GM19099 (cell line): Measurements from ENCODE around the gene DPH2.

ENCODE experiments used
- POLR2A ChIP-seq: IDR thresholded peaks from 3 replicates; pipeline ENCODE4 v1.6.1; 2011; ENCODE audit warnings: low read depth; ENCODE audit not compliant: insufficient read length; ENCODE audit errors: extremely low read depth

The DPH2 gene

GRCh38 chr1:43969746-43970466, at the start of gene DPH2:
TSS of gene DPH2 (plus strand) at chr1:43970010. CDS start at chr1:43970176, 166 bp downstream.
- TF ChIP-seq POLR2A = peak; percentile 66

GRCh38 chr1:43921022-43921421, 48.8 kb upstream of the DPH2 start:
- TF ChIP-seq POLR2A = no peak

GRCh38 chr1:43924516-43924915, 45.3 kb upstream of the DPH2 start:
- TF ChIP-seq POLR2A = no peak

- TF ChIP-seq POLR2A = no peak
Observed at GRCh38 chr1:43925846-43926245, 44.0 kb upstream of the DPH2 start.

GRCh38 chr1:43930168-43930948, 39.5 kb upstream of the DPH2 start:
- TF ChIP-seq POLR2A = no peak

GRCh38 chr1:43930949-43931275, 38.9 kb upstream of the DPH2 start:
- no peak for TF ChIP-seq POLR2A

GRCh38 chr1:43931711-43932660, 37.8 kb upstream of the DPH2 start:
- TF ChIP-seq POLR2A = no peak

- TF ChIP-seq POLR2A = no peak
Observed at GRCh38 chr1:43932786-43933385, 36.9 kb upstream of the DPH2 start.

- TF ChIP-seq POLR2A = no peak
Observed at GRCh38 chr1:43933386-43934100, 36.3 kb upstream of the DPH2 start, which contains the start of gene ARTN. TSS of gene ARTN (plus strand) at chr1:43933801. CDS start at chr1:43935657, 1,856 bp downstream.

GRCh38 chr1:43934101-43934985, 35.5 kb upstream of the DPH2 start:
- no peak for TF ChIP-seq POLR2A

GRCh38 chr1:43934986-43935324, 34.9 kb upstream of the DPH2 start:
- no peak for TF ChIP-seq POLR2A

GRCh38 chr1:43935711-43936427, 33.9 kb upstream of the DPH2 start:
- TF ChIP-seq POLR2A = no peak
